ENCODE measurements around the gene GRIN3B. TPM values are rescaled to one million over a fixed set of nuclear protein-coding genes. Genes with fewer than 3 reads are reported as not detected.

Gene GRIN3B
- total RNA-seq, 2 experiments from 2014 or later = 0.10 TPM; not detected in 1

GRCh38 chr19:960020-960419 is 40.2 kb upstream of the GRIN3B start:
- H3K9me3 Mint-ChIP-seq = no peaks in the 10 kb centered on the region
- intact Hi-C loops (cut with micrococcal nuclease) = no loop called here
- H3K4me1 Mint-ChIP-seq (ENCODE audit: low read depth) = peaks cover 8% of the 10 kb centered on the region
- no peak for DNase-seq
- no peak overlapping the region for H3K4me3 Mint-ChIP-seq
- no peaks in the 10 kb centered on the region for H3K27me3 Mint-ChIP-seq (ENCODE audit: low read depth)
- no peak overlapping the region for H3K27ac Mint-ChIP-seq
- H3K36me3 Mint-ChIP-seq (ENCODE audit: low read depth) = peaks cover 4% of the 10 kb centered on the region
- CTCF ChIA-PET = no interaction called here

- CTCF ChIA-PET = no interaction called here
- H3K27ac Mint-ChIP-seq = no peak overlapping the region
Observed at GRCh38 chr19:960601-960938, 39.6 kb upstream of the GRIN3B start.

GRCh38 chr19:961866-962620 is 38.2 kb upstream of the GRIN3B start:
- Mint-ChIP-seq H3K27ac (no peak overlapping the region), H3K36me3 (ENCODE audit: low read depth) (peaks cover 12% of the 10 kb centered on the region), H3K9me3 (peaks cover 3% of the 10 kb centered on the region), H3K4me1 (ENCODE audit: low read depth) (peaks cover 8% of the 10 kb centered on the region), H3K4me3 (no peak overlapping the region), H3K27me3 (ENCODE audit: low read depth) (no peaks in the 10 kb centered on the region)
- no peak for DNase-seq
- CTCF ChIA-PET = no interaction called here
- intact Hi-C loops (cut with micrococcal nuclease) = no loop called here

More at GRCh38 chr19:960601-960938, 39.6 kb upstream of the GRIN3B start:
- peaks cover 3% of the 10 kb centered on the region for H3K9me3 Mint-ChIP-seq
- H3K36me3 Mint-ChIP-seq (ENCODE audit: low read depth) = peaks cover 8% of the 10 kb centered on the region
- no peak overlapping the region for H3K4me3 Mint-ChIP-seq
- DNase-seq = no peak
- intact Hi-C loops (cut with micrococcal nuclease) = no loop called here
- H3K4me1 Mint-ChIP-seq (ENCODE audit: low read depth) = peaks cover 8% of the 10 kb centered on the region
- no peaks in the 10 kb centered on the region for H3K27me3 Mint-ChIP-seq (ENCODE audit: low read depth)

- H3K27ac Mint-ChIP-seq = no peak overlapping the region
- intact Hi-C loops (cut with micrococcal nuclease) = no loop called here
- H3K9me3 Mint-ChIP-seq = peaks cover 3% of the 10 kb centered on the region
- H3K4me3 Mint-ChIP-seq = no peak overlapping the region
- peaks cover 8% of the 10 kb centered on the region for H3K4me1 Mint-ChIP-seq (ENCODE audit: low read depth)
- H3K36me3 Mint-ChIP-seq (ENCODE audit: low read depth) = peaks cover 12% of the 10 kb centered on the region
- no peak for DNase-seq
- no peaks in the 10 kb centered on the region for H3K27me3 Mint-ChIP-seq (ENCODE audit: low read depth)
- CTCF ChIA-PET = no interaction called here
Observed at GRCh38 chr19:962683-963400, 37.4 kb upstream of the GRIN3B start.

- peaks cover 3% of the 10 kb centered on the region for H3K9me3 Mint-ChIP-seq
- H3K4me3 Mint-ChIP-seq = no peak overlapping the region
- intact Hi-C loops (cut with micrococcal nuclease) = no loop called here
- H3K36me3 Mint-ChIP-seq (ENCODE audit: low read depth) = peaks cover 13% of the 10 kb centered on the region
- no peaks in the 10 kb centered on the region for H3K27me3 Mint-ChIP-seq (ENCODE audit: low read depth)
- CTCF ChIA-PET = no interaction called here
- peaks cover 8% of the 10 kb centered on the region for H3K4me1 Mint-ChIP-seq (ENCODE audit: low read depth)
- DNase-seq = no peak
- no peak overlapping the region for H3K27ac Mint-ChIP-seq
Observed at GRCh38 chr19:963486-963951, 36.7 kb upstream of the GRIN3B start.

GRCh38 chr19:964116-964520 is 36.1 kb upstream of the GRIN3B start:
- CTCF ChIA-PET = no interaction called here
- H3K4me3 Mint-ChIP-seq = no peak overlapping the region
- H3K36me3 Mint-ChIP-seq (ENCODE audit: low read depth) = peaks cover 16% of the 10 kb centered on the region
- DNase-seq = no peak
- no peak overlapping the region for H3K27ac Mint-ChIP-seq
- H3K4me1 Mint-ChIP-seq (ENCODE audit: low read depth) = peaks cover 4% of the 10 kb centered on the region
- peaks cover 3% of the 10 kb centered on the region for H3K9me3 Mint-ChIP-seq
- H3K27me3 Mint-ChIP-seq (ENCODE audit: low read depth) = no peaks in the 10 kb centered on the region
- intact Hi-C loops (cut with micrococcal nuclease) = no loop called here

- Mint-ChIP-seq H3K4me1 (ENCODE audit: low read depth) (peaks cover 4% of the 10 kb centered on the region), H3K9me3 (peaks cover 3% of the 10 kb centered on the region), H3K36me3 (ENCODE audit: low read depth) (peaks cover 17% of the 10 kb centered on the region), H3K27ac (no peak overlapping the region), H3K27me3 (ENCODE audit: low read depth) (no peaks in the 10 kb centered on the region), H3K4me3 (no peak overlapping the region)
- intact Hi-C loops (cut with micrococcal nuclease) = no loop called here
- DNase-seq = no peak
- CTCF ChIA-PET = no interaction called here
Observed at GRCh38 chr19:964761-965694, 35.2 kb upstream of the GRIN3B start.

GRCh38 chr19:966485-967088 is 33.6 kb upstream of the GRIN3B start:
- H3K27me3 Mint-ChIP-seq (ENCODE audit: low read depth) = no peaks in the 10 kb centered on the region
- peaks cover 25% of the 10 kb centered on the region for H3K36me3 Mint-ChIP-seq (ENCODE audit: low read depth)
- no peak for DNase-seq
- H3K9me3 Mint-ChIP-seq = peaks cover 7% of the 10 kb centered on the region
- H3K27ac Mint-ChIP-seq = no peak overlapping the region
- CTCF ChIA-PET = no interaction called here
- no peak overlapping the region for H3K4me3 Mint-ChIP-seq
- peaks cover 4% of the 10 kb centered on the region for H3K4me1 Mint-ChIP-seq (ENCODE audit: low read depth)
- intact Hi-C loops (cut with micrococcal nuclease) = no loop called here

- Mint-ChIP-seq H3K4me3 (no peak overlapping the region), H3K36me3 (ENCODE audit: low read depth) (peaks cover 22% of the 10 kb centered on the region), H3K4me1 (ENCODE audit: low read depth) (no peaks in the 10 kb centered on the region), H3K27ac (no peak overlapping the region), H3K27me3 (ENCODE audit: low read depth) (no peaks in the 10 kb centered on the region), H3K9me3 (peaks cover 5% of the 10 kb centered on the region)
- DNase-seq = no peak
- intact Hi-C loops (cut with micrococcal nuclease) = no loop called here
- CTCF ChIA-PET = interaction anchor here (0.6 kb wide), 1 partner anchor 40 kb away, joined by 3 read pairs; no protein-coding TSS in a partner anchor
Observed at GRCh38 chr19:970695-971094, 29.5 kb upstream of the GRIN3B start.

- intact Hi-C loops (cut with micrococcal nuclease) = no loop called here
- Mint-ChIP-seq H3K4me1 (ENCODE audit: low read depth) (no peaks in the 10 kb centered on the region), H3K9me3 (peaks cover 5% of the 10 kb centered on the region), H3K27ac (no peak overlapping the region), H3K27me3 (ENCODE audit: low read depth) (no peaks in the 10 kb centered on the region), H3K4me3 (no peak overlapping the region), H3K36me3 (ENCODE audit: low read depth) (peaks cover 21% of the 10 kb centered on the region)
- no peak for DNase-seq
- CTCF ChIA-PET = no interaction called here
Observed at GRCh38 chr19:971795-972194, 28.4 kb upstream of the GRIN3B start.

- no peak overlapping the region for H3K27ac Mint-ChIP-seq
- peaks cover 5% of the 10 kb centered on the region for H3K9me3 Mint-ChIP-seq
- no peak overlapping the region for H3K4me3 Mint-ChIP-seq
- H3K27me3 Mint-ChIP-seq (ENCODE audit: low read depth) = no peaks in the 10 kb centered on the region
- CTCF ChIA-PET = no interaction called here
- intact Hi-C loops (cut with micrococcal nuclease) = no loop called here
- DNase-seq = no peak
- H3K4me1 Mint-ChIP-seq (ENCODE audit: low read depth) = no peaks in the 10 kb centered on the region
- peaks cover 18% of the 10 kb centered on the region for H3K36me3 Mint-ChIP-seq (ENCODE audit: low read depth)
Observed at GRCh38 chr19:972281-972680, 27.9 kb upstream of the GRIN3B start.
